K562 (cell line): ENCODE results near the gene FNBP1. TPM values are rescaled to one million over a fixed set of nuclear protein-coding genes. Genes with fewer than 3 reads are reported as not detected.

ENCODE experiments used
- CAMTA2 ChIP-seq: fragments of 250-450 bp; sonication (Bioruptor Pico); conservative IDR thresholded peaks from 2 replicates; pipeline ENCODE4 v1.5.1; 2022
- CBX2 ChIP-seq: fragments of 200-600 bp; sonication (generic); IDR thresholded peaks from one replicate; pipeline ENCODE4 v1.6.1; 2012; ENCODE audit warnings: mild to moderate bottlenecking, low read length, inconsistent platforms; ENCODE audit not compliant: insufficient read depth, poor library complexity, severe bottlenecking
- ELF2 ChIP-seq: fragments of 250-450 bp; sonication (Bioruptor Pico); IDR thresholded peaks from 2 replicates; pipeline ENCODE4 v1.5.0; 2021; ENCODE audit warnings: mild to moderate bottlenecking
- ELF4 ChIP-seq: fragments of 450-650 bp; formaldehyde crosslinking; IDR thresholded peaks from 2 replicates; pipeline ENCODE4 v1.4.0; 2022; ENCODE audit warnings: missing genetic modification characterization
- HDAC6 ChIP-seq: IDR thresholded peaks from 2 replicates; pipeline ENCODE4 v1.6.1; 2012; ENCODE audit warnings: low read depth, mild to moderate bottlenecking, control low read depth, inconsistent platforms, low read length, moderate library complexity
- KAT7 ChIP-seq: sonication (generic); formaldehyde crosslinking; IDR thresholded peaks from 2 replicates; pipeline ENCODE4 v1.8.0; 2022; ENCODE audit warnings: missing genetic modification reagents, mild to moderate bottlenecking, borderline replicate concordance
- MYNN ChIP-seq, 2 experiments: sonication (generic); formaldehyde crosslinking in 1 of 2; IDR thresholded peaks; 2 replicates each; pipeline versions ENCODE4 v1.5.0 to v1.6.1; 2016 to 2020; ENCODE audit warnings: antibody characterized with exemption in 1 of 2, missing genetic modification reagents in 1 of 2
- NR2C1 ChIP-seq, 2 experiments: fragments of 450-650 bp; IDR thresholded peaks; 2 replicates each; pipeline ENCODE4 v1.6.1; 2017; ENCODE audit warnings: mild to moderate bottlenecking in 2 of 2, antibody characterized with exemption in 1 of 2, inconsistent platforms in 1 of 2, missing compliant biosample characterization in 1 of 2, missing genetic modification characterization in 1 of 2
- NRF1 ChIP-seq, 2 experiments: fragments of 450-650 bp; IDR thresholded peaks in 1 of 2; conservative IDR thresholded peaks in 1 of 2; 2 replicates each; pipeline ENCODE4 v1.6.1; 2014; ENCODE audit warnings: mild to moderate bottlenecking in 2 of 2
- RFX7 ChIP-seq: fragments of 250-450 bp; sonication (Bioruptor Pico); IDR thresholded peaks from 2 replicates; pipeline ENCODE4 v1.5.1; 2021; ENCODE audit warnings: mild to moderate bottlenecking
- SOX6 ChIP-seq: fragments of 450-650 bp; IDR thresholded peaks from 2 replicates; pipeline ENCODE4 v1.6.1; 2014; ENCODE audit warnings: mild to moderate bottlenecking
- ZFP1 ChIP-seq: fragments of 450-650 bp; formaldehyde crosslinking; IDR thresholded peaks from 2 replicates; pipeline ENCODE4 v1.4.0; 2020; ENCODE audit warnings: mild to moderate bottlenecking, mixed read lengths
- polyA plus RNA-seq, 8 experiments: library from polyadenylated mRNA; depleted of rRNA in 4 of 8; stranded (reverse) in 5 of 8; unstranded in 3 of 8; fragments of >200 nt; fragmentation: Nextera tagmentation in 2 of 8; fragmentation: Illumina TruSeq in 1 of 8; extraction: Ambion mirVana in 2 of 8; extraction: Trizol in 1 of 8; gene quantifications; 2 replicates each; pipeline versions ENCODE4 v1.2.1 to v1.2.3, GENCODE V29; 2011 to 2014; ENCODE audit warnings: inconsistent platforms in 1 of 8, missing spikeins in 1 of 8
- total RNA-seq, 7 experiments: library from RNA; depleted of rRNA in 6 of 7; stranded (reverse); fragments of >200 nt in 6 of 7; fragmentation: Illumina TruSeq in 2 of 7; extraction: Trizol in 2 of 7; gene quantifications; 2 replicates each; pipeline versions ENCODE4 v1.2.1 to v1.2.3, GENCODE V29; 2011 to 2021; ENCODE audit warnings: low replicate concordance in 1 of 7
- TF ChIP-seq, protein P1 (sequence below): fragments of 250-450 bp; sonication (Bioruptor Pico); IDR thresholded peaks from 2 replicates; pipeline ENCODE4 v1.5.0; 2021; ENCODE audit warnings: mild to moderate bottlenecking, borderline replicate concordance
- TF ChIP-seq, protein P2 (sequence below): fragments of 250-450 bp; sonication (Bioruptor Pico); IDR thresholded peaks from 2 replicates; pipeline ENCODE4 v1.4.0; 2020; ENCODE audit warnings: mild to moderate bottlenecking
- TF ChIP-seq, protein P3 (sequence below): sonication (generic); formaldehyde crosslinking; IDR thresholded peaks from 2 replicates; pipeline ENCODE4 v1.8.0; 2022; ENCODE audit warnings: missing genetic modification reagents, mild to moderate bottlenecking, borderline replicate concordance
- TF ChIP-seq, protein P4 (sequence below), 2 experiments: IDR thresholded peaks; 2 replicates each; pipeline ENCODE4 v1.6.1; 2011; ENCODE audit warnings: borderline replicate concordance in 1 of 2, control low read depth in 1 of 2, low read depth in 1 of 2, low read length in 1 of 2, mild to moderate bottlenecking in 1 of 2, mixed read lengths in 1 of 2, moderate library complexity in 1 of 2; ENCODE audit not compliant: insufficient read depth in 1 of 2, insufficient read length in 1 of 2, poor library complexity in 1 of 2, severe bottlenecking in 1 of 2; ENCODE audit errors: extremely low read depth in 1 of 2
- TF ChIP-seq, protein P5 (sequence below): fragments of 250-450 bp; sonication (Bioruptor Pico); IDR thresholded peaks from 2 replicates; pipeline ENCODE4 v1.6.1; 2021; ENCODE audit warnings: mild to moderate bottlenecking

FNBP1 gene
- total and polyA plus RNA-seq, 9 of the 15 experiments (the other 6 are each of a cell fraction or from before 2014, with no cell fraction given), result 1.8 to 14.9 (median 7.6) TPM

DNA sequence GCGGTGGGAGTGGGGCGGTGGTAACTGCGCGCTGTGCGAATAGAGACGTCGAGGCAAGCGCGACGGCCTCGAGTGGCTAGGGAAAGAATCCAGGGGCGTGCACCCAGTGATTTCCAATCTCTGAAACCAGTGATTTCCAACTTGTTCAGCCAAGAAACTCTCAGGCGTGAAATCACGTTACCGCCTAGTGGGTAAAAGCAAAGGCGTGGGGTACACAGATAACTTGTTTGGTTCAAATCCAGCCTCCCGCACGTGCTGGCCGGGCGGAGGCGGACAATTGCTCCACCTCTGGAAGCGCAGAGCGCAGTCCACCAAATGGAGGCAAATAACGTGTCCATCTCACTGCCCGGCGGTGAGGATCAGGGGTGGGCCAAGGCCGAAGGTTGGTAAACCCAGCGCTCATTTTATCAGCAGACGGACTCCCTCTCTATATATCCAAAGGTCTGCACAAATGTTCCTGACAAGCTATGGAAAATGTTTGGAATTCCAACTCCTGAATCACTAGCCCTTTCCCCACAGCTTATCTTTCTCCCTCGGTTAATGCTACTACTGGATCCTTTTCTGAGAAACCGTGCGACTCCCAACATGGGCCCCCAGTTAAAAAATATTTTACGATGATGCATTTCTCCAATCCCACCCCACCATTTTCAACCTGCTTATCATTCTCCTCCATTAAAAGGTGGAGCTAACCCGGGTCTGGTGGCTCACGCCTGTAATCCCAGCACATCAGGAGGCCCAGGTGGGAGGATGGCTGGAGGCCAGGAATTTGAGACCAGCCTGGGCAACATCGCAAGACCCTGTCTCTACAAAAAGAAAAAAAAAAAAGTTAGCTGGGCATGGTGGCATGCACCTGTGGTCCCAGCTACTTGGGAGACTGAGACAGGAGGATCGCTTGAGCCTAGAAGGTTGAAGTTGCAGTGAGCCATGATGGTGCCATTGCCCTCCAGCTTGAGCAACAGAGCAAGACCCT, 950 bp upstream of the FNBP1 start (continued):
- TF ChIP-seq, protein P1, sequence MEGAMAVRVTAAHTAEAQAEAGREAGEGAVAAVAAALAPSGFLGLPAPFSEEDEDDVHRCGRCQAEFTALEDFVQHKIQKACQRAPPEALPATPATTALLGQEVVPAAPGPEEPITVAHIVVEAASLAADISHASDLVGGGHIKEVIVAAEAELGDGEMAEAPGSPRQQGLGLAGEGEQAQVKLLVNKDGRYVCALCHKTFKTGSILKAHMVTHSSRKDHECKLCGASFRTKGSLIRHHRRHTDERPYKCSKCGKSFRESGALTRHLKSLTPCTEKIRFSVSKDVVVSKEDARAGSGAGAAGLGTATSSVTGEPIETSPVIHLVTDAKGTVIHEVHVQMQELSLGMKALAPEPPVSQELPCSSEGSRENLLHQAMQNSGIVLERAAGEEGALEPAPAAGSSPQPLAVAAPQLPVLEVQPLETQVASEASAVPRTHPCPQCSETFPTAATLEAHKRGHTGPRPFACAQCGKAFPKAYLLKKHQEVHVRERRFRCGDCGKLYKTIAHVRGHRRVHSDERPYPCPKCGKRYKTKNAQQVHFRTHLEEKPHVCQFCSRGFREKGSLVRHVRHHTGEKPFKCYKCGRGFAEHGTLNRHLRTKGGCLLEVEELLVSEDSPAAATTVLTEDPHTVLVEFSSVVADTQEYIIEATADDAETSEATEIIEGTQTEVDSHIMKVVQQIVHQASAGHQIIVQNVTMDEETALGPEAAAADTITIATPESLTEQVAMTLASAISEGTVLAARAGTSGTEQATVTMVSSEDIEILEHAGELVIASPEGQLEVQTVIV (CRISPR knock-in tag), result no peak
- TF ChIP-seq RFX7 (CRISPR knock-in tag), result no peak
- TF ChIP-seq, protein P2, sequence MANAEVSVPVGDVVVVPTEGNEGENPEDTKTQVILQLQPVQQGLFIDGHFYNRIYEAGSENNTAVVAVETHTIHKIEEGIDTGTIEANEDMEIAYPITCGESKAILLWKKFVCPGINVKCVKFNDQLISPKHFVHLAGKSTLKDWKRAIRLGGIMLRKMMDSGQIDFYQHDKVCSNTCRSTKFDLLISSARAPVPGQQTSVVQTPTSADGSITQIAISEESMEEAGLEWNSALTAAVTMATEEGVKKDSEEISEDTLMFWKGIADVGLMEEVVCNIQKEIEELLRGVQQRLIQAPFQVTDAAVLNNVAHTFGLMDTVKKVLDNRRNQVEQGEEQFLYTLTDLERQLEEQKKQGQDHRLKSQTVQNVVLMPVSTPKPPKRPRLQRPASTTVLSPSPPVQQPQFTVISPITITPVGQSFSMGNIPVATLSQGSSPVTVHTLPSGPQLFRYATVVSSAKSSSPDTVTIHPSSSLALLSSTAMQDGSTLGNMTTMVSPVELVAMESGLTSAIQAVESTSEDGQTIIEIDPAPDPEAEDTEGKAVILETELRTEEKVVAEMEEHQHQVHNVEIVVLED (CRISPR knock-in tag), result 0 out of 2 replicates have a peak, but pooled peaks have one; percentile 29
- peak; percentile 83 for TF ChIP-seq SOX6
- 0 out of 2 replicates have a peak, but pooled peaks have one; percentile 66 for TF ChIP-seq KAT7 (CRISPR knock-in tag)
- TF ChIP-seq ELF4 (CRISPR knock-in tag), result no peak
- no peak for TF ChIP-seq CAMTA2 (CRISPR knock-in tag)
- no peak for TF ChIP-seq CBX2
- no peak for TF ChIP-seq NR2C1 (IDR thresholded peaks at IDR 0.05)
- no peak for TF ChIP-seq NR2C1 (tag; IDR thresholded peaks at IDR 0.05)
- no peak for TF ChIP-seq ZFP1 (CRISPR knock-in tag)
- TF ChIP-seq, protein P3, sequence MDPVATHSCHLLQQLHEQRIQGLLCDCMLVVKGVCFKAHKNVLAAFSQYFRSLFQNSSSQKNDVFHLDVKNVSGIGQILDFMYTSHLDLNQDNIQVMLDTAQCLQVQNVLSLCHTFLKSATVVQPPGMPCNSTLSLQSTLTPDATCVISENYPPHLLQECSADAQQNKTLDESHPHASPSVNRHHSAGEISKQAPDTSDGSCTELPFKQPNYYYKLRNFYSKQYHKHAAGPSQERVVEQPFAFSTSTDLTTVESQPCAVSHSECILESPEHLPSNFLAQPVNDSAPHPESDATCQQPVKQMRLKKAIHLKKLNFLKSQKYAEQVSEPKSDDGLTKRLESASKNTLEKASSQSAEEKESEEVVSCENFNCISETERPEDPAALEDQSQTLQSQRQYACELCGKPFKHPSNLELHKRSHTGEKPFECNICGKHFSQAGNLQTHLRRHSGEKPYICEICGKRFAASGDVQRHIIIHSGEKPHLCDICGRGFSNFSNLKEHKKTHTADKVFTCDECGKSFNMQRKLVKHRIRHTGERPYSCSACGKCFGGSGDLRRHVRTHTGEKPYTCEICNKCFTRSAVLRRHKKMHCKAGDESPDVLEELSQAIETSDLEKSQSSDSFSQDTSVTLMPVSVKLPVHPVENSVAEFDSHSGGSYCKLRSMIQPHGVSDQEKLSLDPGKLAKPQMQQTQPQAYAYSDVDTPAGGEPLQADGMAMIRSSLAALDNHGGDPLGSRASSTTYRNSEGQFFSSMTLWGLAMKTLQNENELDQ (CRISPR knock-in tag), result no peak
- no peak for TF ChIP-seq HDAC6
- TF ChIP-seq, protein P4, sequence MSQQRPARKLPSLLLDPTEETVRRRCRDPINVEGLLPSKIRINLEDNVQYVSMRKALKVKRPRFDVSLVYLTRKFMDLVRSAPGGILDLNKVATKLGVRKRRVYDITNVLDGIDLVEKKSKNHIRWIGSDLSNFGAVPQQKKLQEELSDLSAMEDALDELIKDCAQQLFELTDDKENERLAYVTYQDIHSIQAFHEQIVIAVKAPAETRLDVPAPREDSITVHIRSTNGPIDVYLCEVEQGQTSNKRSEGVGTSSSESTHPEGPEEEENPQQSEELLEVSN (IDR thresholded peaks at IDR 0.05; ENCODE audit: borderline replicate concordance in 1 of 2, extremely low read depth in 1 of 2, insufficient read depth in 1 of 2, insufficient read length in 1 of 2, low read depth in 1 of 2, low read length in 1 of 2, poor library complexity in 1 of 2, severe bottlenecking in 1 of 2), result peak; percentile 46 to 83
- TF ChIP-seq MYNN (IDR thresholded peaks at IDR 0.05), result no peak
- no peak for TF ChIP-seq MYNN (CRISPR knock-in tag; IDR thresholded peaks at IDR 0.05)
- TF ChIP-seq, protein P5, sequence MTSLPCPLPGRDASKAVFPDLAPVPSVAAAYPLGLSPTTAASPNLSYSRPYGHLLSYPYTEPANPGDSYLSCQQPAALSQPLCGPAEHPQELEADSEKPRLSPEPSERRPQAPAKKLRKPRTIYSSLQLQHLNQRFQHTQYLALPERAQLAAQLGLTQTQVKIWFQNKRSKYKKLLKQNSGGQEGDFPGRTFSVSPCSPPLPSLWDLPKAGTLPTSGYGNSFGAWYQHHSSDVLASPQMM (CRISPR knock-in tag), result no peak
- no peak for TF ChIP-seq ELF2 (CRISPR knock-in tag)
- peak in 1 of 2 experiments; percentile 36; a peak in 1 of 4 replicates for TF ChIP-seq NRF1 (conservative IDR thresholded peaks at IDR 0.05 in 1 of 2, IDR thresholded peaks at IDR 0.05 in 1 of 2)
